ENCODE results near the gene RAB3GAP2.
"Not testable (repeated sequence)": the region's sequence is repeated elsewhere in the genome, so short reads cannot be mapped to it uniquely, and the experiment has no call there.

RAB3GAP2 gene

DNA sequence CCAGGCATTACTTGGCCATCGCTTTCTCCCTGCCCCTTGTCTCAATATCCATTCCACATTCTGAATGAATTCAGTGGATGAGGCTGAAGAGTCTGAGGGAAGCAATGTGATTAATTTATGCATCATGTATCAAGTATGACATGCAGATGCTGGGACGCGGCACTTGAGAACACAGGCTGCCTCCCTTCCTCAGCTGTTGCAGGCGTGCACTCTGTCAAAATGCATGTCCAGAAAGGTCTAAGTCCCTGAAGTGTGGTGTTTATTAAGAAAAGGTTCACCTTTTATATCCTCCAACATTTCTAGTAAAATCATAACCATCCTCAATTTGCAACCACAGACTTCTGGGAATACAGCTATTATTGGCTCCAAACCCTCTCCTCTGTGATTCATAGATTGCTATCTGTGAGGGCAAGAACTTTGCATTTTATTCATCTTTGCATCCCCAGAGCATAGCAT, 22.6 kb upstream of the RAB3GAP2 start:
- in situ Hi-C loops (cut with MboI; ENCODE audit: low sequenced_read_pairs), result no loop called here

DNA sequence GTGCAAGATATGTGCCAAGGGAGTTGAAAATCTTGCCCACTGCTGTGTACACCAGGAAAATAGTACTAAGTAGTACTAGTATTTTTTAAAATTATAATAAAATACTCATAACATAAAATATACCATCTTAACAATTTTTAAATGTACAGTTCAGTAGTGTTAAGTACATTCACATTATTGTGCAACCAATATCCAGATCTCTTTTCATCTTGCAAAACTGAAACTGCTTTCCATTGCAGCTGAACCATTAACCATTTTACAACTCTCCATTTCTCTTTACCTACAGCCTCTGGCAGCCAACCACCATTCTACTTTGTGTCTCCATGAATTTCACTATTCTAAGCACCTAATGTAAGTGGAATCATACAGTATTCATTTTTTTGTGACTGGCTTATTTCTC, 19.3 kb upstream of the RAB3GAP2 start:
- in situ Hi-C loops (cut with MboI; ENCODE audit: low sequenced_read_pairs), result no loop called here

DNA sequence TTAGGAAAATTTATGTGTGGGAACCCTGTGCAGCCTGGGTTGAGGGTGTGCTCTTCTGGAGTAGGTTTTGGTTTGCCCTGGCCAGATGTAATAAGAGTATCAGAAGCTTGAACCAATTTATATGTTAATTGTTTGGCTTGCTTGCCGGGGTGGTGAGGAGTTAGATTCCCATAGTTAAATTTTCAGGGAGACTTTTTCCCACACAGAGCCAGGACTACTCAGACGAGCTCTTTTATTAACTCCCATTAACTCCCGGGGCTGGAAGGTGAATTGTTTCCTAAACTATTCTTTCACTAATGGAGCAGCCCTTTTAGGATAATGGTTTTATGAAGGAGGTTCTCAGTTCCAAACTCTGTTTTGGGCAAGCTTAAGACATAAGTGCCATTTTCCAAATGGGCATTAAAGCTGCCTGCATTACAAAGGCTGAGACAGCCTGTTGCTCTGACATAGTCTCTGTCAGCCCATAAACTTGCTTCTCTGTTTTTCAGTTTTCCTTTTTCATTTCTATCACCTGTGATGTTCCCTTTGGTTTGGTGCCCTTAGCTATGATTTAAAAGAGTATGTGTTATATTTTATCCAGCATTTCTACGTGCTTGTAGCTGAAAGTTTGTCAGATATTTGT, 18.0 kb upstream of the RAB3GAP2 start:
- in situ Hi-C loops (cut with MboI; ENCODE audit: low sequenced_read_pairs), result no loop called here

DNA sequence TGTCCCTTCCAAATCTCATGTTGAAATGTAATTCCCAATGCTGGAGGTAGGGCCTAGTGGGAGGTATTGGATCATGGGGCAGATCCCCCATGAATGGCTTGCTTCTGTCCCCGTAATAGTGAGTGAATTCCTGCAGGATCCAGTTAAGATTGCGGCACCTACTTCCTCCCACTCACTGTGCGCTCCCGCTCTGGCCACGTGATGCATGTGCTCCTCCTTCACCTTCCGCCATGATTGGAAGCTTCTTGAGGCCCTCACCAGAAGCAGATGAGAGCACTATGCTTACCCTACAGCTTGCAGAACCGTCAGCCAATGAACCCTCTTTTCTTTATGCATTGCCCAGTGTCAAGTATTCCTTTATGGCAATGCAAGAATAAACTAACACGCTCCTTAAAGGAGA, 14.9 kb upstream of the RAB3GAP2 start:
- in situ Hi-C loops (cut with MboI; ENCODE audit: low sequenced_read_pairs), result no loop called here

DNA sequence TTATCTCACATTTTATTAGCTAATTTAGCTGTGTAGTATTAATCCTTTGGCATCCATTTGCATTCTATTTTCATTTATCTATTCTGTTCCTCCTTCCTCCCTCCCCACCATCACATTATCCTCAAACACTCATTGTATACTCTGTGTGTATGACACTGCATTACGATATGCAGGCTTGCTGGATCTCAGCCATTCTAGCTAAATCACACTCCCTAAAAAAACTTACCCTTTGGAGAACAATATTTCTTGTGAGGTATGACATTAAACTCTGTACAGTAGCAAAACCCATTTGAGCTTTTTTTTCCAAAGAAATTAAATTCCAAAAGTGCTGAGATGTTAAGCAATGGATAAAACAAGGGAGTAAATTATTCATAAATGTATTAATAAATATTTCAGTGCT, 11.4 kb upstream of the RAB3GAP2 start:
- in situ Hi-C loops (cut with MboI; ENCODE audit: low sequenced_read_pairs), result no loop called here

DNA sequence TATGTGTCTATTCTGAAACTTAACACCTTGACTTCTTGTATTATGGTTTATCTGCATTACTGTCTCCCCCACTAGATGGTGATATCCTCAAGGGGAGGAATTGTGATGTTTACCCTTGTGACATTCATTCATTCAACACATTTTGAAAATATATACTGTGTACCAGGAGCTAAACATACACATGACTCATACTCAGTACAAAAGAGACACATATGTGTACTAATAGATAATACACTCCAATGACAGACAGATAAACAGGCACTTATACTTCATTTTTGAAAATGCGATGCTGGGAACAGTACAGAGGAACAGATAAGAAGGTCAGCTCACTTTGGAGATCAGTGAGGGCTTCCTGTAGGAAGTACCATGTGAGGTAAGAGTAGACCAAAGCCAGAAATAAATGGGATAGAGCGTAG, 8.9 kb upstream of the RAB3GAP2 start:
- in situ Hi-C loops (cut with MboI; ENCODE audit: low sequenced_read_pairs), result no loop called here

DNA sequence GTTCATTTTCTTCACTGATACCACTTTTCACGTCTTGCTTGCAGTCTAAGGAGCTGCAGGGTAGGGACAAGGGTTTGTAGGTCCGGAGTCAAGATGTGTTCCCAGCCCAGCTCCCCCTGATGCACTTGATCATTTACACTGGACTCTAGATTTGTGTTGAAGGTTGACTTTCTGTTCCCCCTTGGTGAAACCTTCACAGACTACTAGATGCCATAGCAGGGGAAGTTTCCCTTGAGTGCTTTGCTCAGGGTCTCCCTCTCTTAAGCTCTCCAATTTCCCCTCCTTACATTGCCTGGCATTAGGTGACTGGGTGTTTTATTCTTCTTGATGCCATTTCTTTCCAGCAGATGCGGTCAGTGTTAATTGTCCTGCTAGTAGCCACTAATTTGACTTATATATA, 8.0 kb upstream of the RAB3GAP2 start:
- in situ Hi-C loops (cut with MboI; ENCODE audit: low sequenced_read_pairs), result no loop called here

DNA sequence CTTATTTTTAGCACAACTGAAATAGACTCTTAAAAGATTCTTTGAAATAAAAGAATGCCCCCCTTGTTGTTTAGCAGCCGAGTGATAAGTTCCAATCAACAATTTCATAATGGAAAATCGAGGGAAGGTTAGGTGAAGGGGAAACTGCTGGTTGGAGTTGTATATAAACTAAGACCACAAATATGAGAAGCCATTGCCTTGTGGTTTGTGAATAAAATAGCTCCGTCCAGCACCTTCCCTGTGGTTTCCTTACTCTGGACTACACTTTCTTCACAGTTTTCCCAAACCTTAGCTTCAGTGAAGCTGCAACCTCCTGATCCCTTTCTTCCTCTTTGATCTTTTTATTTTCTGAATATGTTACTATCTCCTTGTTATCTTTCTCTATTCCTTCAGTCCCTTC, 6.7 kb upstream of the RAB3GAP2 start:
- in situ Hi-C loops (cut with MboI; ENCODE audit: low sequenced_read_pairs), result no loop called here

DNA sequence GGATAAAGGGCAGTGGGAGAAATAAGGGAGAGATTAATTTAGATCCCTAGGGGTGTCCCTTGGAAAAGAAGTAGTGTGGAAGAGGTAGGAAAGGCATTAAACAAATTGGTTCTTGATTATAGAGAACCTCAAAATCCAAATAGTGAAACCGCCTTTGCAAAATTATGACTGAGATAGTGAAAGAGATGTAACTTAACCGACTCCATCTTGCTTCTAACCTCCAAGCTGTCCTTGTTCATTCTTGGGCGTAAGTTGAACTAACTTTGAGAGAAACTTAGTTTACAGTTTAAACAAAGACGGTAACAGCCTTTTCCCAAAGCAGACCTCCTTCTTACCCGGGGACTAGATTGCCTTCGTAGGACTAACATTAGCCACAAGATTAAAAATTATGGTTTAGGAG, 3.2 kb upstream of the RAB3GAP2 start:
- in situ Hi-C loops (cut with MboI; ENCODE audit: low sequenced_read_pairs), result no loop called here

DNA sequence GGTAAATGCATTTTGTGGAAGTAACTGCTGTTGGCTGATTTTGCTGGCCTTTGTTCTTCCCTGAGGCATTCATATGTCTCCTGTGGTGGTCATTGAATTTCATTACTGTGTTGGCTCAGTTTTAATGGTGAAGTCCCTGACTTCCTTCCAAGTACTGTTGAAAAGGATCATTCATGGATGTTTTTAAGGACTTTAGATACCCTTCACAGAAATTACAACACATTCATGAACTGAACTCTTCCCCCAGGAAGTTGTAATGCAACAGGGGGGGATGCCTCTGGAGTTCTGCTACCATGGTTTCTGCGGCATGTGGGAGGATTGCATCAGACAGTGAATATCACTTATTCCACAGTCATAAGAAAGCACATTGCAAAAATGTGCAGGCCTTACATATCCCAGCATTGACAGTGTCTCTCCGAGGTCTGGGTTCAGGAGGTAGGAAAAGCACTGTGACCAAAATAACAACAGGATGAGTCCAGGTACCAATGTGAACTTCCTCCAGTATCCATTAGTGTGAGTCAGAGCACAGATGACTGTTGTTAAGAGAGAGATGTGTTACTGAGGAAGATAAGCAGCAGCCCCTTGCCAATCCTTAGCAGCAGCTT, 2.1 kb upstream of the RAB3GAP2 start:
- in situ Hi-C loops (cut with MboI; ENCODE audit: low sequenced_read_pairs), result no loop called here

DNA sequence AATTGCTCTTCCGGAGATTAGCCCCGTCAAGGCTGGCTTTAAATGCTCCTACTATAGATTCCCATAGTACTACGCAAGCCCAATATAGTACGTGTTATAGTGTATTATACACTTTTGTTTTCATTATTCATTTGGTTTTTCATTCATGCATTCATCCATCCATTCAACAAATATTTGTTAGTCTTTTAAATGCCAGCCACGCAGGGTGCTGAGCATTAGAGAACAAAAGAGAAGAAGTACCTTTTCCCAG, 513 bp upstream of the RAB3GAP2 start:
- in situ Hi-C loops (cut with MboI; ENCODE audit: low sequenced_read_pairs), result no loop called here

DNA sequence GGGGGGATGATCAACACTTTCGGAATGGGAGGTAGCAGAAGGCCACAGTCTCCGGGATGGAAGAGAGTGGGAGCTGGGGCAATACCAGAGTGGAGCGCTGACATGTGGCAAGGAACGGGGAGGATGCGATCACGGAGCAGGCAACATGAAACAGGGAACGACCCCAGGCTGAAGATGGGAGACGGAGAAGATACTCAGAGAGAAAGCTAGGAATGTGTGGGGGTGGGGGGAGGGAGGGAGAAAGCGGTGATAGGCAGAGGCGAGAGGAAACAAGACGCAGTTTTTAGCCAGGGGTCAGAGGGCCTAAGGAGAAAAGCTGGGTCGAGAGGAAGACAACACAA, 577 bp downstream of the RAB3GAP2 start:
- in situ Hi-C loops (cut with MboI; ENCODE audit: low sequenced_read_pairs), result no loop called here

DNA sequence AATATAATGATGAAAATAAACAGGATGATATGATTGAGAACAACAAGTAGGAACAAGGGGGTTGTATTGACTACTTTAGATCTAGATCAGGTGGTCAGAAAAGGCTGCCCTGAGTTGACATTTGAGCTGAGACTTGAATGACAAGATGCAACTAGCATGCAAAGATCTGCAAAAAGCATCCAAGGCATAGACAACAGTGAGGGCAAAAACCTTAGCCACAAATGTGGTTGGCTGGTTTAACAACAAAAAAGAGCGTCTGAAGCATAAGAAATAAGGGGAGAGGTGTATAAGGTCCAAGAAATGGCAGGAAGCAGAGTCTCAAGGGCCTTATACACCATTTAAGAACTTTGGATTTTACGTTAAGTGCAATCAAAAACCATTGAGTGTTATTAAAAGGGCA, 3.2 kb downstream of the RAB3GAP2 start:
- in situ Hi-C loops (cut with MboI; ENCODE audit: low sequenced_read_pairs), result no loop called here

DNA sequence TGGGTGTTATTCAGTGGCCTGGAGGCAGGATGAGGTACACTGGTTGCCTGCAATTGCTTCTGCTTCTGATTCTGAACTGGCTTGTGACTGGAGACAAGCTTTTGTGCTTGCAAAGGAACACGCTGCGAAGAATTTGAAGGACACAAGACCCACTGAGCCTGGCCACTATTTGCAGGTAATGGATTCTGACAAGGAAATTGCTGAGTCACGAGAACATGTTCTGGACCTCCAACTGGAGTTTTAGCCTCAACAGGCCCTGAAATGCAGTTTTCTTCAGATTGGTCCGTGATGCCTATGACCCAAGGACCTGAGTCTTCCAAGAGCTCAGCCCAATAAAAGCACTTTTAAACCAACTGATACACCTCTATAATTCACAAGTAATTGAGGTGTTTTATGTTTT, 4.6 kb downstream of the RAB3GAP2 start:
- in situ Hi-C loops (cut with MboI; ENCODE audit: low sequenced_read_pairs), result no loop called here

DNA sequence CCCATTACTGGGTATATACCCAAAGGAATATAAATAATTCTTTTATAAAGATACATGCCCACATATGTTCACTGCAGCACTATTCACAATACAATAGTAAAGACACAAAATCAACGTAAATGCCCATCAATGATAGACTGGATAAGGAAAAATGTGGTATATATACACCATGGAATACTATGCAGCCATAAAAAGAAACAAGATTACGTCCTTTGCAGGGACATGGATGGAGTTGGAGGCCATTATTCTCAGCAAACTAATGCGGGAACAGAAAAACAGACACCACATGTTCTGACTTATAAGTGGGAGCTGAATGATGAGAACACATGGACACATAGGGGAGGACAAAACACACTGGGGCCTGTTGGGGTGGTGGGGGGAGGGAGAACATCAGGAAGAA, 12.0 kb downstream of the RAB3GAP2 start:
- in situ Hi-C loops (cut with MboI; ENCODE audit: low sequenced_read_pairs), result not testable (repeated sequence)

DNA sequence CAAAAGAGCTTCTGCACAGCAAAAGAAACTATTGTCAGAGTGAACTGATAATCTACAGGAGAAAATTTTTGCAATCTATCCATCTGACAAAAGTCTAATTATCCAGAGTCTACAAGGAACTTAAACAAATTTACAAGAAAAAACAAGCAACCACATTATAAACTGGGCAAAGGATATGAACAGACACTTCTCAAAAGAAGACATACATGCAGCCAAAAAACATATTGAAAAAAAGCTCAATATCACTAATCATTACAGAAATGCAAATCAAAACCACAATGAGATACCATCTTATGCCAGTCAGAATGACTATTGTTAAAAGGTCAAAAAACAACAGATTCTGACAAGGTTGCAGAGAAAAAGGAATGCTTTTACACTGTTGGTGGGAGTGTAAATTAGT, 12.5 kb downstream of the RAB3GAP2 start:
- in situ Hi-C loops (cut with MboI; ENCODE audit: low sequenced_read_pairs), result not testable (repeated sequence)

DNA sequence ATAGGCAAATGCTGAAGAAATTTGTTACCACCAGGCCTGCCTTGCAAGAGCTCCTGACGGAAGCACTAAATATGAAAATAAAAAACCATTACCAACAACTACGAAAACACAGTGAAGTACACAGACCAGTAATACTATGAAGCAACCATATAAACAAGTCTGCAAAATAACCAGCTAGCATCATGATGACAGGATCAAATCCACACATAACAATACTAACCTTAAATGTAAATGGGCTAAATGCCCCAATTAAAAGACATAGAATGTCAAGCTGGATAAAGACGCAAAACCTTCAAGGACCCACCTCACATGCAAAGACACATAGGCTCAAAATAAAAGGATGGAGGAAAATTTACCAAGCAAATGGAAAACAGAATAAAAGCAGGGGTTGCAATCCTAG, 16.1 kb downstream of the RAB3GAP2 start:
- in situ Hi-C loops (cut with MboI; ENCODE audit: low sequenced_read_pairs), result not testable (repeated sequence)

DNA sequence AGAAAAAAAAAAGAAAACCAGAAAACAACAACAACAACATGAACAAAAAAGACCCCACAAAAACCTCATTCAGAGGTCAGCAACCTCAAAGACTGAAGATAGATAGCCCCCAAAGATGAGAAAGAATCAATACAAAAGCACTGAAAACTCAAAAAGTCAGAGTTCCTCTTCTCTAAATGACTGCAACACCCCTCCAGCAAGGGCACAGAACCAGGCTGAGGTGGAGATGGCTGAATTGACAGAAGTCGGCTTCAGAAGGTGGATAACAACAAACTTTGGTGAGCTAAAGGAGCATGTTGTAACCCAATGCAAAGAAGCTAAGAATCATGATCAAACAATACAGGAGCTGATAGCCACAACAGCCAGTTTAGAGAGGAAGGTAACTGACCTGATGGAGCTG, 17.0 kb downstream of the RAB3GAP2 start:
- in situ Hi-C loops (cut with MboI; ENCODE audit: low sequenced_read_pairs), result no loop called here

DNA sequence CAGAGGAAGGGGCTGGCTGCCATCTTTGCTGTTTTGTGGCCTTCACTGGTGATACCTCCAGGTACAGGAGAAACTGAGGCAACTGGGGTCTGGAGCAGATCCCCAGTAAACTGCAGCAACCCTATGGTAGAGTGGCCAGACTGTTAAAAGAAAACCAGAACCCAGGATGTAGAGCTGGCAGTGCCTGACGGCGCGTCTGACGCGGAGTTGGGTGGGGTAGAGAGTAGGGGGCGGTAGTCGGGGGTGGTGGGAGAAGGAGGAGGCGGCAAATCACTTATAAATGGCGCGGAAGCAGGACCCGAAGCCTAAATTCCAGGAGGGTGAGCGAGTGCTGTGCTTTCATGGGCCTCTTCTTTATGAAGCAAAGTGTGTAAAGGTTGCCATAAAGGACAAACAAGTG, 19.0 kb downstream of the RAB3GAP2 start:
- in situ Hi-C loops (cut with MboI; ENCODE audit: low sequenced_read_pairs), result not testable (repeated sequence)

DNA sequence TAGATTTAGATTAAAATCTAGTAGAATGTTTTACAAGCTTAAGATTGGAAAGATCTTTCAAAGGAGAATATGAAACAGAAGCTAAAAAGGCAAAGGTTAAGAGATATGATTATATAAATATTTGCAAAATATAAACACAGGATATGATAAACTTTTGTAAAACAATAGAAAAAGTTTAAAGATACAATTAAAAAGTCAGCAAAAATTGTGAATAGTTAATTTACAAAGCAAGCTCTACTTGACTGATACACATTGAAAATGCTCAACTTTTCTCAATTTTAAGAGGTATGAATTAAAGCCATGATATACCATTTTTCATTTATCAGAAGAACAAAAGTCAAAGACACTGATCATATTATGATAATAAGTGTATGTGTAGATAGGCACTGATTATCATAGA, 21.0 kb downstream of the RAB3GAP2 start:
- in situ Hi-C loops (cut with MboI; ENCODE audit: low sequenced_read_pairs), result no loop called here

DNA sequence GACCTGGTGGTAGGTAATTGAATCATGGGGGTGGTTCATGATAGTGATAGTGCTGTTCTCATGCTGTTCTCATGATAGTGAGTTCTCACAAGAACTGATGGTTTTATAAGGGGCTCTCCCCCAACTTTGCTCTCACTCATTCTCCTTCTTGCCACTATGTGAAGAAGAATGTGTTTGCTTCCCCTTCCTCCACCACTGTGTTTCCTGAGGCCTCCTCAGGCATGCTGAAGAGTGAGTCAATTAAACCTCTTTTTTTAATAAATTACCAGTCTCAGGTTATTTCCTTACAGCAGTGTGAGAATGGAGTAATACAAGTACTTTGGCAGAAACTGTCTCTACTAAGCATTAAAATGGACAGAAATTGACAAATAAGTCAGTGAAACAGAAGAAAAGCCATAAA, 21.6 kb downstream of the RAB3GAP2 start:
- in situ Hi-C loops (cut with MboI; ENCODE audit: low sequenced_read_pairs), result no loop called here

DNA sequence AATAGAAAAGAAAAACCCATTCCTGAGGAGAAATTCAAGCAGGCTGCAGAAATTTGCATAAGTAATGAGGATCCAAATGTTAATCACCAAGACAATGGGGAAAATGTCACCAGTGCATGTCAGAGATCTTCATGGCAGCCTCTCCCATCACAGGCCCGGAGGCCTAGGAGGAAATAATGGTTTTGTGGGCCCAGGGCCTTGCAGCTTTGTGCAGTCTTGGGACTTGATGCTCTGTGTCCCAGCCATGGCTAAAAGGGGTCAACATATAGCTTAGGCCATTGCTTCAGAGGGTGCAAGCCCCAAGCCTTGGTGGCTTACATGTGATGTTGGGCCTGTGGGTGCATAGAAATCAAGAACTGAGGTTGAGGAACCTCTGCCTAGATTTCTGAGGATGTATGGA, 22.7 kb downstream of the RAB3GAP2 start:
- in situ Hi-C loops (cut with MboI; ENCODE audit: low sequenced_read_pairs), result no loop called here

DNA sequence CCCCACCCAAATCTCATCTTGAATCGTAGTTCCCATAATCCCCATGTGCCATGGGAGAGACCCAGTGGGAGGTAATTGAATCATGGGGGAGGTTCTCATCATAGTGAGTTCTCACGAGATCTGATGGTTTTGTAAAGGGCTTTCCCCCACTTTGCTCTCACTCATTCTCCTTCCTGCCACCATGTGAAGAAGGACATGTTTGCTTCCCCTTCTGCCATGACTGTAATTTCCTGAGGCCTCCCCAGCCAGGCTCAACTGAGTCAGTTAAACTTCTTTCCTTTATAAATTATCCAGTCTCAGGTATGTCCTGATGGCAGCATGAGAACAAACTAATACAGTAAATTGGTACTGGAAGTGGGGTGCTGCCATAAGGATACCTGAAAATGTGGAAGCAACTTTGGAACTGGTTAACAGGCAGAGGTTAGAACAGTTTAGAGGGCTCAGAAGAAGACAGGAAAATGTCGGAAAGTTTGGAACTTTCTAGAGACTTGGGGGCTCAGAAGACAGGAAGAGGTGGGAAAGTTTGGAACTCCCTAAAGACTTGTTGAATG, 23.5 kb downstream of the RAB3GAP2 start:
- in situ Hi-C loops (cut with MboI; ENCODE audit: low sequenced_read_pairs), result not testable (repeated sequence)

Measured in HL-60/S4 (cell line).